H1 (cell line): ENCODE results near the gene CRX. TPM values are rescaled to one million over a fixed set of nuclear protein-coding genes. Genes with fewer than 3 reads are reported as not detected.

Experiments
- CTCF ChIA-PET: fragments of 300-600 bp; sonication (Branson Sonifier 250); formaldehyde crosslinking; loops from one replicate; lab custom pipeline; 2021; ENCODE audit not compliant: partially characterized antibody; lab: Charles Lee
- POLR2A ChIA-PET: fragments of 300-600 bp; sonication (Branson Sonifier 250); formaldehyde crosslinking; loops from one replicate; lab custom pipeline; 2021; ENCODE audit warnings: inconsistent platforms; ENCODE audit not compliant: partially characterized antibody; lab: Charles Lee
- DNase-seq, 2 experiments: peaks; one replicate each; pipeline versions ENCODE4 v3.0.0 to v3.0.0-alpha.2; 2010 to 2022; ENCODE audit warnings: low spot score in 2 of 2, low read depth in 1 of 2, mixed read lengths in 1 of 2
- FAIRE-seq: peaks from 2 replicates; lab custom pipeline; 2011; peaks lifted over from hg19 to GRCh38; lab: Jason Lieb, UNC
- H2AFZ ChIP-seq: 2 replicates; pipeline ENCODE4 v1.8.1; 2012; ENCODE audit warnings: low read length, inconsistent platforms
- H2AK5ac ChIP-seq: 2 replicates; pipeline ENCODE4 v1.6.1; 2013; ENCODE audit warnings: low read depth, low read length
- H2BK120ac ChIP-seq: replicated peaks from 2 replicates; pipeline ENCODE3; 2013; ENCODE audit warnings: low read depth, low read length, inconsistent platforms
- H2BK12ac ChIP-seq: 2 replicates; pipeline ENCODE4 v1.6.1; 2013; ENCODE audit warnings: low read depth, low read length
- H2BK15ac ChIP-seq: 2 replicates; pipeline ENCODE4 v1.6.1; 2013; ENCODE audit warnings: low read length
- H2BK20ac ChIP-seq: 2 replicates; pipeline ENCODE4 v1.6.1; 2013; ENCODE audit warnings: low read length
- H2BK5ac ChIP-seq: 2 replicates; pipeline ENCODE4 v1.6.1; 2013; ENCODE audit warnings: low read depth, low read length
- H3K14ac ChIP-seq: 2 replicates; pipeline ENCODE4 v1.6.1; 2013; ENCODE audit warnings: inconsistent platforms; ENCODE audit not compliant: insufficient read length
- H3K18ac ChIP-seq: 2 replicates; pipeline ENCODE4 v1.6.1; 2013; ENCODE audit warnings: low read length; ENCODE audit errors: extremely low read depth
- H3K23ac ChIP-seq: 2 replicates; pipeline ENCODE4 v1.6.1; 2013; ENCODE audit warnings: inconsistent platforms; ENCODE audit not compliant: insufficient read length
- H3K23me2 ChIP-seq: 2 replicates; pipeline ENCODE4 v1.6.1; 2013; ENCODE audit warnings: low read depth, low read length
- H3K27ac ChIP-seq: 2 replicates; pipeline ENCODE4 v1.6.1; 2011; ENCODE audit warnings: low read depth, low read length, inconsistent platforms
- H3K27me3 ChIP-seq, 4 experiments: replicated peaks in 1 of 4; 1 replicate in 1 of 4; 2 replicates in 3 of 4; pipeline versions ENCODE4 v1.6.1 to v1.8.1; 2011 to 2013; ENCODE audit warnings: low read length in 3 of 4, mild to moderate bottlenecking in 3 of 4, inconsistent platforms in 2 of 4, mixed read lengths in 2 of 4, moderate library complexity in 1 of 4; ENCODE audit not compliant: control insufficient read depth in 3 of 4, insufficient read depth in 3 of 4; ENCODE audit errors: extremely low read depth in 1 of 4
- H3K36me3 ChIP-seq, 4 experiments: 2 replicates each; pipeline versions ENCODE4 v1.6.1 to v1.8.1; 2011 to 2013; ENCODE audit warnings: mild to moderate bottlenecking in 4 of 4, low read length in 3 of 4, moderate library complexity in 2 of 4, control low read depth in 1 of 4, inconsistent platforms in 1 of 4; ENCODE audit not compliant: insufficient read depth in 4 of 4, control insufficient read depth in 2 of 4
- H3K4ac ChIP-seq: replicated peaks from 2 replicates; pipeline ENCODE3; 2013; ENCODE audit warnings: low read length, low read depth, mixed read lengths, inconsistent platforms; ENCODE audit not compliant: insufficient read length
- H3K4me1 ChIP-seq, 4 experiments: replicated peaks in 1 of 4; 1 replicate in 1 of 4; 2 replicates in 3 of 4; pipeline versions ENCODE4 v1.6.1 to v1.8.1; 2011 to 2013; ENCODE audit warnings: low read length in 3 of 4, inconsistent platforms in 2 of 4, mixed read lengths in 1 of 4; ENCODE audit not compliant: insufficient read depth in 4 of 4, control insufficient read depth in 3 of 4
- H3K4me2 ChIP-seq, 2 experiments: 2 replicates each; pipeline versions ENCODE4 v1.6.1 to v1.8.1; 2011 to 2013; ENCODE audit warnings: low read depth in 2 of 2, low read length in 2 of 2, control low read depth in 1 of 2, inconsistent platforms in 1 of 2, mild to moderate bottlenecking in 1 of 2; ENCODE audit not compliant: insufficient read depth in 1 of 2
- H3K4me3 ChIP-seq, 4 experiments: fragments of 200-600, 300-600 bp in 1 of 4; sonication (generic), shearing (Covaris generic), sonication (Bioruptor Twin) in 1 of 4; 2 replicates each; pipeline versions ENCODE4 v1.5.1 to v1.8.1; 2011 to 2016; ENCODE audit warnings: low read length in 4 of 4, low read depth in 3 of 4, control low read depth in 2 of 4, inconsistent platforms in 2 of 4, mild to moderate bottlenecking in 2 of 4, mixed read lengths in 1 of 4, moderate library complexity in 1 of 4; ENCODE audit not compliant: insufficient read depth in 2 of 4; ENCODE audit errors: extremely low read depth in 1 of 4
- H3K56ac ChIP-seq: replicated peaks from 2 replicates; pipeline ENCODE3; 2013; ENCODE audit warnings: low read depth, mild to moderate bottlenecking, mixed read lengths, low read length, inconsistent platforms; ENCODE audit not compliant: insufficient read length
- H3K79me1 ChIP-seq: 2 replicates; pipeline ENCODE4 v1.6.1; 2013; ENCODE audit warnings: low read depth, low read length, control low read depth
- H3K79me2 ChIP-seq, 2 experiments: 2 replicates each; pipeline versions ENCODE4 v1.6.1 to v1.8.1; 2012 to 2013; ENCODE audit warnings: low read length in 2 of 2, mild to moderate bottlenecking in 2 of 2, inconsistent platforms in 1 of 2; ENCODE audit not compliant: insufficient read depth in 2 of 2, control insufficient read depth in 1 of 2
- H3K9ac ChIP-seq, 4 experiments: replicated peaks in 1 of 4; 1 replicate in 1 of 4; 2 replicates in 3 of 4; pipeline versions ENCODE4 v1.6.1 to v1.8.1; 2011 to 2013; ENCODE audit warnings: low read depth in 3 of 4, low read length in 3 of 4, control low read depth in 2 of 4, mild to moderate bottlenecking in 2 of 4, moderate library complexity in 2 of 4, inconsistent platforms in 1 of 4; ENCODE audit errors: extremely low read depth in 1 of 4
- H3K9me3 ChIP-seq, 2 experiments: 2 replicates each; pipeline versions ENCODE4 v1.6.1 to v1.8.1; 2012 to 2013; ENCODE audit warnings: mild to moderate bottlenecking in 2 of 2, moderate library complexity in 2 of 2, control low read depth in 1 of 2, inconsistent platforms in 1 of 2, low read depth in 1 of 2, low read length in 1 of 2, mixed read lengths in 1 of 2; ENCODE audit not compliant: insufficient read depth in 2 of 2
- H4K20me1 ChIP-seq, 2 experiments: replicated peaks in 1 of 2; 2 replicates each; pipeline versions ENCODE3 to v1.8.1; 2011 to 2013; ENCODE audit warnings: inconsistent platforms in 2 of 2, low read length in 2 of 2, mild to moderate bottlenecking in 1 of 2; ENCODE audit not compliant: insufficient read depth in 2 of 2, control insufficient read depth in 1 of 2
- H4K5ac ChIP-seq: 2 replicates; pipeline ENCODE4 v1.6.1; 2013; ENCODE audit warnings: low read length, low read depth, mixed read lengths, inconsistent platforms; ENCODE audit not compliant: insufficient read length
- H4K8ac ChIP-seq: 2 replicates; pipeline ENCODE4 v1.8.0; 2013; ENCODE audit warnings: mild to moderate bottlenecking, moderate library complexity, low read length, inconsistent platforms; ENCODE audit not compliant: insufficient read depth; ENCODE audit errors: extremely low read depth
- H4K91ac ChIP-seq: replicated peaks from 2 replicates; pipeline ENCODE3; 2013; ENCODE audit warnings: low read length, mixed read lengths, inconsistent platforms; ENCODE audit not compliant: insufficient read length
- CEBPB ChIP-seq: IDR thresholded peaks from 2 replicates; pipeline ENCODE4 v1.6.1; 2012; ENCODE audit warnings: low read depth, low read length
- FOSL1 ChIP-seq: IDR thresholded peaks from 2 replicates; pipeline ENCODE4 v1.6.1; 2011; ENCODE audit warnings: mild to moderate bottlenecking, low read depth, low read length, moderate library complexity; ENCODE audit not compliant: insufficient read depth
- TAF7 ChIP-seq: optimal IDR thresholded peaks from 2 replicates; pipeline ENCODE3; 2011; ENCODE audit warnings: low read depth, mild to moderate bottlenecking, inconsistent platforms, low read length, moderate library complexity, borderline replicate concordance
- TBP ChIP-seq: IDR thresholded peaks from 2 replicates; pipeline ENCODE4 v1.6.1; 2011; ENCODE audit warnings: low read depth, low read length, improper control_type of control experiment
- WGBS, 2 experiments: shearing (Covaris generic) in 1 of 2; methylation state at CpG; one replicate each; pipeline versions ENCODE4 v1.1.6 to v1.1.7; 2013 to 2015; ENCODE audit warnings: low lambda C conversion rate in 2 of 2, mixed read lengths in 2 of 2, inconsistent platforms in 1 of 2, low coverage in 1 of 2, missing lambda C conversion rate in 1 of 2; ENCODE audit not compliant: insufficient replicate concordance in 2 of 2, insufficient coverage in 1 of 2, insufficient read length in 1 of 2; ENCODE audit errors: extremely low coverage in 1 of 2, missing lambda C conversion rate in 1 of 2; 5-methylcytosine and 5-hydroxymethylcytosine counted together
- polyA plus RNA-seq, 7 experiments: library from polyadenylated mRNA; depleted of rRNA in 3 of 7; stranded (reverse) in 5 of 7; unstranded in 2 of 7; fragments of >200 nt in 5 of 7; fragments of 200-250 nt in 2 of 7; gene quantifications; 1 replicate in 5 of 7; 2 replicates in 1 of 7; 4 replicates in 1 of 7; pipeline versions ENCODE4 v1.2.1 to v1.2.3, GENCODE V29; 2011 to 2013; ENCODE audit warnings: missing spikeins in 2 of 7, mixed read lengths in 2 of 7
- total RNA-seq: library from RNA; stranded (reverse); fragmentation: NEBNext Ultra II Directional; extraction: Animal tissue kit (Norgen Biotek cat#: 25700); gene quantifications from 2 replicates; pipeline ENCODE4 v1.2.1, GENCODE V29; 2021

Gene CRX
- total and polyA plus RNA-seq, 2 of the 8 experiments (the other 6 are each of a cell fraction or from before 2014, with no cell fraction given): 0.08 TPM; not detected in 1

- peaks cover 8 to 24% of the 10 kb centered on the region in 2 experiments for H4K20me1 ChIP-seq
- peaks cover 8% of the 10 kb centered on the region for H3K23me2 ChIP-seq
- 90% methylated on average over 9 of the region's 9 CpGs; no CpG with 5 or more reads in 1 of the 2 experiments for WGBS, 2 experiments
- H2BK5ac ChIP-seq: 0 out of 2 replicates have a peak overlapping the region, but pooled peaks have one; percentile 44
- no peak overlapping the region for H3K56ac ChIP-seq
- ChIA-PET POLR2A (interaction anchor here (0.6 to 3.9 kb wide), 10 partner anchors 8 to 91 kb away, joined by 3 to 27 read pairs (median 4); partner anchors contain the start of gene NOP53), CTCF (interaction anchor here (0.7 to 3.4 kb wide), 5 partner anchors 8 to 322 kb away, joined by 3 to 32 read pairs (median 5); partner anchors contain the start of gene EHD2)
- H3K36me3 ChIP-seq: peaks cover 14 to 36% (median 31%) of the 10 kb centered on the region in 4 experiments
- H3K18ac ChIP-seq: no peak overlapping the region; the same call in 1 of the 2 replicates
- H2BK20ac ChIP-seq: no peak overlapping the region
- no peak for DNase-seq
- H4K8ac ChIP-seq: no peak overlapping the region
- no peak overlapping the region for H2BK15ac ChIP-seq
- H3K79me1 ChIP-seq: peaks cover 7% of the 10 kb centered on the region
- peaks cover 0 to 6% (median 4%) of the 10 kb centered on the region in 4 experiments; a peak in 4 of 7 replicates for H3K4me1 ChIP-seq
- H2AFZ ChIP-seq: no peak overlapping the region
- H3K4me2 ChIP-seq: peak overlapping the region; percentile 59 to 92
- FAIRE-seq: no peak
- H2BK12ac ChIP-seq: no peak overlapping the region
- TF ChIP-seq TAF7 (no peak), CEBPB (no peak), TBP (no peak), FOSL1 (no peak)
- H3K4me3 ChIP-seq: peak overlapping the region; percentile 19 to 97 (median 68); a peak in 5 of 8 replicates
- no peak overlapping the region for H4K5ac ChIP-seq
- H2BK120ac ChIP-seq: no peak overlapping the region
- H4K91ac ChIP-seq: no peak overlapping the region
- H3K9ac ChIP-seq: no peak overlapping the region
- H3K14ac ChIP-seq: no peak overlapping the region
- H3K27ac ChIP-seq: no peak overlapping the region
- H3K4ac ChIP-seq: no peak overlapping the region
- peaks cover 13 to 25% of the 10 kb centered on the region in 2 experiments for H3K79me2 ChIP-seq
- no peak overlapping the region for H3K23ac ChIP-seq
- H2AK5ac ChIP-seq: no peak overlapping the region
- H3K9me3 ChIP-seq: no peaks in the 10 kb centered on the region
- H3K27me3 ChIP-seq: no peaks in the 10 kb centered on the region
Measured at GRCh38 chr19:47780215-47780551, 41.6 kb upstream of the CRX start.
